RCC 7860 (cell line): ENCODE data around the gene RFT1.
A peak's percentile ranks its signal among the peaks of the same experiment; 100 is the strongest.

Experiments used
- DNase-seq: peaks from one replicate; pipeline ENCODE4 v3.0.0-alpha.2; 2015; ENCODE audit warnings: low spot score
- FAIRE-seq: peaks from 2 replicates; lab custom pipeline; 2012; peaks lifted over from hg19 to GRCh38; lab: Jason Lieb, UNC

RFT1 gene

DNA sequence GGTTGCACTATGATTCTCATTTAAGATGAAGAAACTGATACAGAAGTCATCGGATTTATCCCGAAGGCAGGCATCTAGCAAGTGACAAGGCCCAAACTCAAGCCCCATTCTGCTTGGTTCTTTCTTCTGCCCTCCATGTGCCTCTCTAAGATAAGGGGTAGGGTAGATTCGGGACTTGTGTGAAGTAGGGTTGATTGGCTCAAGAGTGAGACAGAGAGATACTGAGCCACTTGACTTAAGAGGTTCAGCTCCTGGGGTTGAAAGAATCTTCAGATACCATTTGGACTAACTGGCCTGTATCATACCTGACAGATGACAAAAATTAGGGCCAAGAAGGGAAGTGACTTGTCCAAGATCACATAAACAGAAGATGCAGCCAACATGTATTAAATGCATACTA, 891 bp downstream of the RFT1 start:
- FAIRE-seq (no peak), DNase-seq (no peak)

DNA sequence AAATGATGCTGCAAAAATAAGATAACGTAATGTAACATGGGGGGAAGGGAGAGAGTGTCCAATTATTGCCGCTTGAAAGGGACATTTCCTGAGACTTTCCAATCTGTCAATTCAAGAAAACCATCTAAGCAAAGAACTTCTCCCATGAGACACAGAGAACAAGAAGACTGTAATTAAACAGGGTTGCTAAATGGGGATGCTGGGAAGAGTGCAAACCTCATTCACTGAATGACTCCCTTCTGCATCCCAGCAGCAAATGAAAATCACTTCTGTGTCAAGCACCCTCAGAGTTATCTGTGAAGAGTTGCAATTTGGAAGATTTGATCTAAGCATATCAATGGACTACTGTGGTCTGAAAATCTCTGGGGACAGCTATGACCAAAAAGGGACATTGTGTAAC, 3.6 kb downstream of the RFT1 start:
- no peak for FAIRE-seq

DNA sequence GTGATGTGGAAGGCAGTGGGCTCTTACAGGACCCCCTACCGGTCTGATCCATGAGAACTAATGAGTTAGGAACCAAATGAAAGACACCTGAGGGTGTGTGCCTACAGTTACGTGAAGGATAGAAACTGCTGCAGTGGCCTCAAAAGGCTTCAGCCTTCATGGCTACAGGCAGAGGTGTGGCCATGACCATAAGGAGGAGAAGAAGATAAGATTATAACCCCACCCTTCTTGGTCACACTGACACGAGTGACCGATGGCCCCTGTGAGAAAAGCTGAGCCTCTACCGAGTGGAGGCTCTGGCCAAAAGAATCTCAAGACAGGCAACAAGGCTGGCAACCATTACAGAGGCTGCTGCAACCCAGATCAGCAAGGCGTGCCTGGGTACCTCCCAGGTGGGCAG, 6.3 kb downstream of the RFT1 start:
- FAIRE-seq (no peak), DNase-seq (no peak)

More for the DNA sequence above, 3.6 kb downstream of the RFT1 start:
- no peak for DNase-seq

DNA sequence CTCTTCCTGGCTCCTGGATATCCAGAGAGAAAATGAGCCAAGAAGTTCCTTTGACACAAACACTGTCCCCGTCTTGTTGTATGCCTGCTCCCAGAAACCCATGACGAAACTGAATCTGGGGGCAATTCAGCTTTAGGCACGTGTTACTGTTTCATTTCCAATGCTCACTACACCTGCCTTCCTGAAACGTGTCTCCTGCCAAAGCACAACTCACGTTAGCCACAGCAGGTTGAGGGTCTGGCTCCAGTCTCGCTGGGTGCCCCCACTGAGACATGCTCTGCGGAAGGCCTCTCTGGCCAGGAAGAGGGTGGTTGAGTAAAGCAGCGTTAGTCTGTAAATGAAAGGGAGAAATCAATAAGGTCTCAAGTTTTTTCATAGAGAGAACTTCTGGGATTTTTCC, 6.7 kb downstream of the RFT1 start:
- no peak for DNase-seq
- FAIRE-seq, result no peak

DNA sequence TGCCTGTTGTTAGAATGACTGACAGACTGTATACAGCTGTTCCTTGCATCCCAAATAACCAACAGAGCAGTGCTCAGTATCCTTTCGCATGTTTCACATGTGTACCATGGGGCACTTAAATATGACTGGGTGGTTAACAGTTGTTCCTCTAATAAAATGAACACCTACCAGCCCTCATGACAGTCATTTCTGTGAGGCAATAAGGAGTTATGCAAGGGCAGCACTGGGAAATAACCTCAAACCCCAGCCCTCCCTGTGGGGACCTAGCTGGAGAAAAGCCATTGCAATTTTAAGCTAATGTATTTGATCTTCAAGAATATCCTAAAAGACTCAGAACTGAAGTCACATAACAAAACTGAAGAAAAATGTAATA, 7.3 kb downstream of the RFT1 start:
- DNase-seq (no peak), FAIRE-seq (no peak)

DNA sequence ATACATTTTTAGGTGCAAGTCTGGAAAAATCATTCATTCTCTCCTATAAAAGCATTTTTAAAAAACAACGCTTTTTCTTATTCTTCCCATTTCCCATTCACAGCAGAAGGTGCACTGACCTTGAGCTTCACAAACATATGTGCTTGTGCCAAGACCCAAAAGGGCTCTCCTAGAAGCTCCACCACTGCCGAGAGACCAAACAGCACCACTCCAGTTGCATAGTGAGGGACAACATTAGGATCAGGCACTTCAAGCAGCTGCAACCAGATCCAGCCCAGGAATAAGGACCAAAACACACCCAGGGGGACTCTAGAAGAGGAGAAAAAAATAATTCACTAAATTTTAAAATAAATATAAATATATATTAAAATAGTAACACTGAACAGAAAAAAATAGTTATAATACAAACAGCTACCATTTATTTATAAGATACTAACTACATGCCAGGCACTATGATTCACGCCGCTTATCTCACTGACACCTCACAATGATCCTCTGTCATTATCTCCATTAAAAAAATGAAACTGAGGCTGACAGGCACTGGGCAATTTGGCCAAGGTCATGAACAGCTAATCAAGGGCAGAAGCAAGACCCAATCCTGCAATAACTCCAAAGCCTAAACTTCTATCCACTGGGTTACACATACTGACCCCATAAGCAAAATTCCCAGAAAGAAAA, 7.8 kb downstream of the RFT1 start:
- no peak for FAIRE-seq
- no peak for DNase-seq

DNA sequence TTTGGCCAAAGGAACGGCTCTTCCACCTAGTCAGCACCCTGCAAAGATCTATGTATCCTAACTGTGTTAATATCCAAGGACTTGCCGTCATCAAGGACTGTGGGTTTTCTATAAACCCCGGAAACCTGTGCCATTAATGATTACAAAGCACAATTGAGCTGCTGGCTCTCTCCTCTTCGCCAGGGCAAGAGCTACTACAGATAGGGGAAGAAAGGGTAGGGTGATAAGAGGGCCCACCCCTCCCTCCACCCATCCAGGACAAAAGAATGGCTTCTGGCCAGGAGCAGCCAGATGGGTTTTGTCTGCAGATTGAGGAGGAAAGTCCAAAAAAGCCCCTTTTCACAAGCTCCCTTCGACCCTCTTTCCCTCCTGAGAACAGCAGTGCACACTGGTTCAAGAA, 9.9 kb downstream of the RFT1 start:
- DNase-seq, result no peak
- FAIRE-seq, result no peak

DNA sequence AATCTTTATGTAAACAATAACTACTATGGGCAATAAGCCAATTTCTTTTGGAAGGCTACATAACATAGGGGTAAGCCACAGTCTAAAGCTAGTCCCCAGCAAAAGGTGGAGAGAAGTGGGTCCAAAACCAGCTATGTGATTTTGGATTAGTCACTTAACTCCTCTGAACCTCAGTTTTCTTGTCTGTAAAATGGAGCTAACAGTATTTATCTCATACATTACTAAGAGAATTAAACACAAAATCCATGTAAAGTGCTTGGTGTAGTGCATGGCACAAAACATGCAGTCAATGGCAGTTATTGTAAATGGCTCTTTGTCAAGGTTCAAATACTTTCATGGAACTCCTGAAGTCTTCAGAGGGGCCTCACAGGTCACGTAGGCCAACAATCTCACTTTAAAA, 13.3 kb downstream of the RFT1 start:
- no peak for DNase-seq
- FAIRE-seq, result no peak

DNA sequence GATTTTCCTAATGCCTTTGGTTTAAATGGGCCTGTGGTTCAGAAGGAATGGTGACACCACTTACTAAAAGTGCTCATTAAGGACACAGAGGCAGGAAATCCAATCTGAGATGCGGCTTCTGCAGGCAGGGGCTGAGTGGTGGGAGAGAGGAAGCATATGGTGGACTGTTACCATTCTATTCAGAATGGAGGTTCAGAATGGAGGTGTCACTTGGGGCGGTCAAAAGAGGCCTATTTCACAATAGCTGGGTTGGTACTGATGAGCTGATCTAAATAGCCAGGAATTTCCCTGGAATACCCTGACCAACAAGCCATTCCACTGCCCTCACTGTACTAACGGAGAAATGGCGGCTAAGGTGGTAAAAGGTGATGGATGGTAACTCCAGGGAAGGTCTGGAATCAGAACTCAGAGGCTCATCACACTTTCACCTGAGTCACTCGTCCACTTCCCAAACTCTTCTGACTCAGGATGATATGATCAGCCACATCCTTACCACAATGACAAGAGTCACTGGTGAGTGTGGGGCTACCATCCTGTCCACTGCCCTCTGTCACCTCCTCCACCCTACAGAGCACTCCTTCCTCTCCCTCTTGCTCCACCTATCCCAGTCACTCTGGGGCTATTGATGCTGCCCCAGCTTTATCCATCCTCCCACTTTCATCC, 15.7 kb downstream of the RFT1 start:
- FAIRE-seq (peak; percentile 72), DNase-seq (peak; percentile 86)

DNA sequence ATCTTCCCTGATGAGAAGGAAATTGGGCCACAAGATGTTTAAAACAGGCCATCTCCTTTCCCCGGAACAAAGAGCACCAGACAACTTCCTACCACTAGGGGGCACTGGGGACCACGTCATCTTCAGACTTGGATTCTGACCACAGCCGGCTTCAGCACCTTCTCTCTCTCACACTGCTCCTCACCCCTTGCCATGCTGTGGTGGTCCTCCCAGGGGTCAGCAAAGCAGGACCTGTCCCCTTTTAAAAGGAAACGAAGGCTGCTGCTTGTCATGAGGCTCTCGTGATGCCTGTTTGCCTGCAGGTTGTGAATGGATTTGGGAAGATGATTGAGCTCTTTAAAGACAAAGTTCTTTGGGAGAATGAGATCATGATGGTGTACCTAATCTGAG, 16.2 kb downstream of the RFT1 start:
- FAIRE-seq, result no peak

DNA sequence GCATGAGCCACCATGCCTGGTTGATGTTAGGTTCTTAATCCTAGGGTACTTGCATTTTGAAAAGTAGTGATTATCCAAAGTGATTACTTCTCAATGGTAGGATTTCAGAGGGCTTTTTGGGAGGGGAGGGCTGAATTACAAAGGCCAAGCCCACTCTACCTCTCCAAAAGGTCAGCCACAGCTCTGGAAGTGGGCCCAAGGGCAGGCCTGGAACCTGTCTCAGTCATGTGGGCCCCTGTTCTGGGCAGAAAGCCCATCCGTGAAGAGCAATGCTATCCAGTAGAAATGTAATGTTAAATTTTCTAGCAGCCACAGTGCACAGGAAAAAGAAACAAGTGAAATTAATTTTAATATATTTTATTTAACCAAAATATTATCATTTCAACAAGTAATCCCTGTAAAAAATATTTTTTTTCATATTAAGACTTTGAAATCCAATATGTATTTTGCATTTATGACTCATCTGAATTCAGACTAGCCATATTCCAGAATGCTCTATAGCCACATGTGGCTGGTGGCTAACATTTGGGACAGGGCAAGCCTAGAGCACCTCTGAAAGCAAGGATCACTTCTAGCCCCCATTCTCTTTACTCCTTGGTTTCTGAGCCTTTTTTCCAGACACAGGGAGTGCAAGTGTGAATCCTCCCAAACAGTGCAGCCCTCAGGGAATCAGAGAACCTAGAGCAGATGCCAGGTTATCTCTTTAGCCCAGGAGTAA, 16.8 kb downstream of the RFT1 start:
- no peak for DNase-seq
- FAIRE-seq, result no peak

More for the DNA sequence above, 16.2 kb downstream of the RFT1 start:
- peak; percentile 61 for DNase-seq

DNA sequence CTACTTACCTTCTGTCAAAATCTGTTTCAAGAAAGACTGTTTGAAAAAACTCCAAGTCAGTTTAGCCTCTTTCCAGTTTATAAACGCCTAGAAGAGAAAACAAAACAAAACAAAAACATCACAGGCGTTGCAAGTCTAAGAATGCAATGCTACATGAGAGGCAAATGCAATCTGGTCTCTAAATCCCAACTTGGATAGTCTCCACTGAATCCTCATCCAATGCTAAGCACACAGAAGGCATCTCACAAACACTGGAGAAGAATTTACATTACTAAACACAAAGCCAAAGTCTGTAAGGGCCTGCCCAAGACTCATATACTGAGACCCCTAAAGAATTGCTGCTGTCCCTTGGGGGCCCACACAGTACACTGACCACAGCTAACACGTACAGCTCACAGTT, 18.4 kb downstream of the RFT1 start:
- DNase-seq (no peak), FAIRE-seq (no peak)

DNA sequence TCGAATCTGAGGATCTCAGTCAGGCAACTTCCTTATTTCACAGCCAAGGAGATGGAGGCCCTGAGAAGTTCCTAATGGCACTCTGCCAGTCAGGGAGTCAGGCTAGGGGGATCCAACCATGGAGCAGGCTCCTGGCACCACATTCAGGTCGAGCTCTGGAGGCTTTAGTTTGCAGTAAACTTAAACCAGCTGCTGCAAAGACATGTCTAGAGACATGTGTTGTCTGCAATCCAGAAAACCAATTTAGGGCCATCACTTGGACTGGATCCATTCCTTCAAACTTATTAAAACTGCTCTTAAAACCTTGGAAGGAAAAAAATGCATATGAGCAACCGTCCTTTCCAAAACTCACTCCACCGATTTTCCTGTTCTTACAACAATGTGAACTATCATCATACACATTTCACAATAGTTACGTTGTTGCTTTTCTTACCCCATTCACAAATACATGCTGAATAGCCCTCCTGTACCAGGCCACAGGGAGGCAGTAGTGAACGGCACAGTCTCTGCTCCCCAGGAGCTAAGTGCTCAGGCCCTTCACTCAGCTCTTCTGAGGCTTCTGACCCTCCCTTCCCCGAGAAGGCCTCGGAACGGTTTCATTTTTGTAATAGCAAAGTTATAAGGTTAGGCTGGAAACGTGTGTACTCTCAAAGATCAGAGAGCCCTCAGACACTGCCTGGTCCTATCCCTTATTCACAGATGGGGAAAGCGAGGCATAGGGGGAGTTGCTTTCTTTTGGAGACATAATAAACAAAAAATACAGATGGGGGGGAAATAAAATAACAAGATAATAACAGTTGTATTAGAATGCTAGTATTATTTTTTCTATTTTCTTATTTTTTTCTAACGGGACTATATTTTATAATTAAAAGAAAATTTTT, 20.1 kb downstream of the RFT1 start:
- no peak for FAIRE-seq
- no peak for DNase-seq

DNA sequence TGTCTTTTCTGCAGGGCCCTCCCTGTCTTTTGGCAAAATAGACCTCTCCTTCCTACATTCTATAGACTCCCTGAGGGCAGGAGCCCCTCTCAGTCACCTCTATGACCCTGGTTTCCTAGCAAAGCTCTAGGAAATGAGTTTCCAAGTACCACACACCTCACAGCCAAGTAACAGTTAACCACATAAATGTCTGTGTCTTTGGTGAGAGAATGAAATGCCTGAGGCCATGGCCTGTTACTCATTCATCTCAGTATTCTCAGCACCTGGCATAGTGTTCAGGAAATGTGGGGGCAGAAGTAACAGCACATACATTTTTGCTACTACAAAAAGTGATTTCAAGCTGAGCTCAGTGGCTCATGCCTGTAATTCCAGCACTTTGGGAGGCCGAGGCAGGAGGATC, 21.0 kb downstream of the RFT1 start:
- peak; percentile 62 for DNase-seq
- no peak for FAIRE-seq

DNA sequence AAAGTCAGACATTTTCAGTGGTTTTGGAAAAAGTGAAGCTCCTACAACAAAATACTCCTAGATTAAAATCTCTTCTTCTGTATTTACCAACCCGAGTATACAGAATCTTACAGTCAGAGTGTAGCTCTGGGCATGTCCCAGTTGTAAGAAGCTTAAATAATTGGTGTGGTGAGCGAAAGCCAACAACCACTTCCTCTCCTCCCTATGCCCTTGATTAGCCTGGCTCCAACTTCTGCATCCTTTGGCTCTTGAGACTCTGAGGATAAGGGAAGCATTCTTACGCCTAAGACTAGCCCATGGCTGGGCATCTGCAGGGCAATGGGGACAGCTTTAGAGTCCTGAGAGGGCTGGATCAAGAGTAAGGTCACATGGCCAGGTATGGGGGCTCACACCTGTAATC, 25.5 kb downstream of the RFT1 start:
- no peak for DNase-seq

DNA sequence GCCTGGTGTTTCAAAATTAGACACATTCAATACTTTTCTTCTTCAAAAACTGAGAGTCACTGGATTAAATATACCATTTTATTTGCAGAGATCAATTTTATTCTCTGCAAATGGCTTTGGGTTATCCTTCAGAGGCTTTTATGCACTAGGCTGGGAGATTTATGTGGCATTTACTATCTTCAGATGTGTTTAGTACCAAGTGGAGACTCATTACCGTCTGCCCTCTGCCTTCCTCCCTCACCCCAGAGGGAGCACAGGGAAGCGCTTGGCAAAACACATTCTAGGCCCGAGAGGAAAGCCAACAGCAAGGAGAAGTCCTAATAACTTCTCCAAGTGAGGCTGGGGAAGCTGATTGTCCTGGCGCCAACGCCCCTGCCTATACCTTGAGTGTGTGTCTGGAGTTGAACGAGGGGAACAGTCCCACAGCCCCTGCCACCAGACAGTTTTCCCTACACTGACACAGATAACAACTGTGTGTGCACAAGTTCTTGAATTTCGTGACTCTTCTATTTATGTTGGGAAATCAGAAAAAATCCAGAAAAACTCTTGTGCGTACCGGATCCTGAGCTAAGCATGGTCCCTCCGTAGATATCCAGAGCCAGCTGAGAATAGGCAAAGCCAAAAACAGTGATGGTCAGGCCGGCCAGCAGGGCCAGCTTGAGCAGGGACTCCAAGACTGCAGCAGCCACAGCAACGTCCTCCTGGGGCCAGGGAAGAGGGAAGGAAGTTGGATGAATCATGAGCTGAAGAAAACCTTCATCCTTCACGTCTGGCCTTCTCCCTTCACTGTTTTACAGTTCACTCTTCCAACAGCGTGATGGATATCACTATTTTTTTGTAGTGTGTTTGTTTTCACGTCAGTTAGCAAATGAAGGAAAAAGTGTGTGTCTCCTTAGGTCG, 26.6 kb downstream of the RFT1 start:
- DNase-seq (no peak), FAIRE-seq (no peak)

More for the DNA sequence above, 25.5 kb downstream of the RFT1 start:
- no peak for FAIRE-seq

DNA sequence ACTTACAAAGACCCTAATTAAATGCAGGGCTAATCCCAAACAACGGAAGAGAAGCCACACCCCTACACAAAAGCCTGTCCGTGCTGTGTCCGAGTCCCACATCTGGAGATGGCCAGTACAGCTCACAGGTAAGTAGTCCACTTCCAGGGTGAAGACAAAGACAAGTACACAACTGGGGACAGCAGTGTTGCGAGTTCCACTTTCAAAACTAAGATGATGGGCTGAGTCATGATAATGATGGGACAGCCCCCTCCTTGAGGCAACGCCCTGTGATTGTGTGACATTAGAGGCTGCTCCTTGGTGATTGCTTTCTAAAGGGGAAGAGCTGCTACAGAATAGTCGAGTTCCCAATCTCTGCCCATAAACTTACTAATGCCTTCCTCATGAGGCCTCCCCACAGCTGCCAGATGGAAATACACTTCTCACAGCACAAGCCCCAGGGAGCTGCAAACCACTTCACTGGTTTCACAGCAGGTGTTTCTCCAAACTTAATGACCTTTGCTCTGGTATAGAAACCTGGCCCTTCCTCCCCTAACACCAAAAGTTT, 27.6 kb downstream of the RFT1 start:
- DNase-seq, result no peak
- FAIRE-seq, result no peak

DNA sequence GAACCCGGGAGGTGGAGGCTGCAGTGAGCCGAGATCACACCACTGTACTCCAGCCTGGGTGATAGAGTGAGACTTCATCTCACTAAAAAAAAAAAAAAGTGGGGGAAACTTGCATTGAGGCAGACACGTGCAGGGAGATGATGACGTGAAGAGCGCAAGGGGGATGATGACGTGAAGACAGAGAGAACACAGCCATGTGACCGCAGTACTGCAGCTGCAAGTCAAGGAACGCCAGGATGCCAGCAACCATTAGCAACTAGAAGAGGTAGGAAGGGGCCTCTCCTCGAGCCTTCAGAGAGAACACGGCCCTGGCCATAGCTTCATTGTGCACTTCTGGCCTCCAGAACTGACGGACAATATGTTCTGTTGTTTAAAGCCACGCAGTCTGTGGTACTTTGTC, 28.3 kb downstream of the RFT1 start:
- FAIRE-seq (no peak), DNase-seq (no peak)

DNA sequence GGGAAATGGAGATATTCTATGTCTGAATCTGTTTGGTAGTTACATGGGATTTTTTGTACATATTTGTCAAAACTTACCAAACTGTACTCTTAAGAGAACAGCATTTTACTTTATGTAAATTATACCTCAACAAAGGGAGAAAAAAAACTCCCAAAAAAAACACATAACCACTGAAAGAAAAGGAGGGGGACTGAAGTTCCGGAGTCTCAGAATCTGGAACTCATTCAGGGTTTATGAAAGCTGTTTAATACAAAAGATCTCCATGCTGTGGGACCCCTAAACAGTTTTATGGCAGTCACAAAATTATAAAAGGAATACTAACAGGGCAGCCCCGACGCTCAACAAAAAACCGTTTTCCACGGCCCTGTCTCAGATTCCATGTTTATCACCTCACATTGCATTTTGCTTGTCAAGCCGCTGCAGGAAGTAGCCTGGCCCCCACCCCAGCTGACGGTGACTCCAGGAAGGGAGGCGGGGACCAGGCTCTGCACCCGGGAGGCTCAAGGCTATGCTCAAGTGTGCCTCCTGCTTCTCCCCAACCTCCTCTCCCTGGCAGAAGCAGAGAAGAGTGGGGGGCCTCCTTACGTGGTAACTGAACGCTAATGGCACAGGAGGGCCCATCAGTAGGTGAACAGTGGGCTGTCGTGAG, 29.3 kb downstream of the RFT1 start:
- FAIRE-seq, result no peak
- DNase-seq, result no peak
